Vagina (tissue), 2 donors: Measurements from ENCODE around the gene SLA2. TPM values are rescaled to one million over a fixed set of nuclear protein-coding genes. Genes with fewer than 3 reads are reported as not detected.

Experiments used
- DNase-seq, 2 donors: peaks; one replicate each; pipeline ENCODE4 v3.0.0-alpha.2; 2017; ENCODE audit errors: extremely low spot score in 2 of 2
- H3K27ac ChIP-seq: fragments of 200-600 bp; sonication (generic); one replicate; pipeline ENCODE4 v1.5.1; 2019
- H3K27me3 ChIP-seq: fragments of 200-600 bp; sonication (generic); one replicate; pipeline ENCODE4 v1.5.1; 2019
- H3K36me3 ChIP-seq, 2 donors: fragments of 200-600 bp; sonication (generic); one replicate each; pipeline ENCODE4 v1.5.1; 2017 to 2019
- H3K4me1 ChIP-seq: fragments of 200-600 bp; sonication (generic); one replicate; pipeline ENCODE4 v1.5.1; 2019
- H3K4me3 ChIP-seq, 2 donors: fragments of 200-600 bp; sonication (generic); 1 replicate in 1 of 2; 2 replicates in 1 of 2; pipeline ENCODE4 v1.5.1; 2016 to 2019
- H3K9me3 ChIP-seq: fragments of 200-600 bp; sonication (generic); one replicate; pipeline ENCODE4 v1.5.1; 2019
- POLR2A ChIP-seq, 2 donors: fragments of 450-650 bp; IDR thresholded peaks; one replicate each; pipeline ENCODE4 v1.6.1; 2017; ENCODE audit warnings: antibody characterized with exemption in 2 of 2, mild to moderate bottlenecking in 2 of 2, moderate library complexity in 2 of 2
- POLR2AphosphoS5 ChIP-seq, 2 donors: sonication (generic); formaldehyde crosslinking; IDR thresholded peaks; one replicate each; pipeline ENCODE4 v1.9.0; 2017; ENCODE audit warnings: antibody characterized with exemption in 2 of 2, mild to moderate bottlenecking in 2 of 2, low read depth in 1 of 2; ENCODE audit not compliant: insufficient read depth in 1 of 2
- intact Hi-C: fragments of 100-400 bp; cut with DNase I; formaldehyde crosslinking; loops from one replicate; pipeline ENCODE4 v1.15.1; 2023
- total RNA-seq: library from RNA; depleted of rRNA; stranded (reverse); fragments of >200 nt; gene quantifications from one replicate; pipeline ENCODE4 v1.2.3, GENCODE V29; 2016
- TF ChIP-seq, protein P1 (sequence below), 3 experiments: fragments of 450-650 bp in 2 of 3; fragments of 200-600 bp in 1 of 3; sonication (generic) in 1 of 3; IDR thresholded peaks; one replicate each; pipeline ENCODE4 v1.5.1; 2017 to 2019; ENCODE audit warnings: antibody characterized with exemption in 3 of 3, mild to moderate bottlenecking in 2 of 3, moderate library complexity in 2 of 3

SLA2 gene
- total RNA-seq, 1 donor from 2014 or later: 3.7 TPM

GRCh38 chr20:36629719-36630681 lies 16.0 kb downstream of the SLA2 start:
- no peaks in the 10 kb centered on the region for H3K4me1 ChIP-seq
- H3K27me3 ChIP-seq: no peaks in the 10 kb centered on the region
- no peaks in the 10 kb centered on the region for H3K36me3 ChIP-seq
- H3K4me3 ChIP-seq: no peak overlapping the region
- no peak for DNase-seq
- H3K27ac ChIP-seq: no peak overlapping the region
- no peak for TF ChIP-seq POLR2A (IDR thresholded peaks at IDR 0.05)
- TF ChIP-seq POLR2AphosphoS5 (IDR thresholded peaks at IDR 0.05; ENCODE audit: insufficient read depth in 1 of 2, low read depth in 1 of 2): no peak
- TF ChIP-seq, protein P1, sequence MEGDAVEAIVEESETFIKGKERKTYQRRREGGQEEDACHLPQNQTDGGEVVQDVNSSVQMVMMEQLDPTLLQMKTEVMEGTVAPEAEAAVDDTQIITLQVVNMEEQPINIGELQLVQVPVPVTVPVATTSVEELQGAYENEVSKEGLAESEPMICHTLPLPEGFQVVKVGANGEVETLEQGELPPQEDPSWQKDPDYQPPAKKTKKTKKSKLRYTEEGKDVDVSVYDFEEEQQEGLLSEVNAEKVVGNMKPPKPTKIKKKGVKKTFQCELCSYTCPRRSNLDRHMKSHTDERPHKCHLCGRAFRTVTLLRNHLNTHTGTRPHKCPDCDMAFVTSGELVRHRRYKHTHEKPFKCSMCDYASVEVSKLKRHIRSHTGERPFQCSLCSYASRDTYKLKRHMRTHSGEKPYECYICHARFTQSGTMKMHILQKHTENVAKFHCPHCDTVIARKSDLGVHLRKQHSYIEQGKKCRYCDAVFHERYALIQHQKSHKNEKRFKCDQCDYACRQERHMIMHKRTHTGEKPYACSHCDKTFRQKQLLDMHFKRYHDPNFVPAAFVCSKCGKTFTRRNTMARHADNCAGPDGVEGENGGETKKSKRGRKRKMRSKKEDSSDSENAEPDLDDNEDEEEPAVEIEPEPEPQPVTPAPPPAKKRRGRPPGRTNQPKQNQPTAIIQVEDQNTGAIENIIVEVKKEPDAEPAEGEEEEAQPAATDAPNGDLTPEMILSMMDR (IDR thresholded peaks at IDR 0.05): no peak
- no peaks in the 10 kb centered on the region for H3K9me3 ChIP-seq
- intact Hi-C loops: no loop called here

DNA sequence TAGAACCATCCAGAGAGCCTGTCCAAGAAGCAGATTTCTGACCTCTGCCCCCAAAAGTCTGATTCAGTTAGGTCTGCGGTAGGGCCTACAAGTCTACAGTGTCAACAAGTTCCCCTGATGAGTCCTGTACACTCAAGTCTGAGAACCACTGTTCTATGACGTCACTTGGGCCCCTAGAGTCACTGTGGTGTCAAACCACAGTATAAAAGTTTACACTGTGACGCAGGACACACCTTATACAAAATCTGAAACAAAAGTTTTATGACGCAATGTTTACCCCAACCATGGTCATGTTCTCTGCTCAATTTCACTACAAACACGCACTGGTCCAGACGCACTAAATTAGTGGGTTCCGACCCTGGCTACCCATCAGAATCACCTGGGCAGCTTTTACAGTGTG lies 17.9 kb downstream of the SLA2 start:
- H3K36me3 ChIP-seq: no peaks in the 10 kb centered on the region
- no peak overlapping the region for H3K4me3 ChIP-seq
- TF ChIP-seq, protein P1 (IDR thresholded peaks at IDR 0.05): no peak
- no peak for TF ChIP-seq POLR2AphosphoS5 (IDR thresholded peaks at IDR 0.05; ENCODE audit: insufficient read depth in 1 of 2, low read depth in 1 of 2)
- no peak for TF ChIP-seq POLR2A (IDR thresholded peaks at IDR 0.05)
- no peaks in the 10 kb centered on the region for H3K9me3 ChIP-seq
- no peaks in the 10 kb centered on the region for H3K27me3 ChIP-seq
- no peak for DNase-seq
- no peaks in the 10 kb centered on the region for H3K4me1 ChIP-seq
- intact Hi-C loops: no loop called here
- H3K27ac ChIP-seq: no peak overlapping the region

DNA sequence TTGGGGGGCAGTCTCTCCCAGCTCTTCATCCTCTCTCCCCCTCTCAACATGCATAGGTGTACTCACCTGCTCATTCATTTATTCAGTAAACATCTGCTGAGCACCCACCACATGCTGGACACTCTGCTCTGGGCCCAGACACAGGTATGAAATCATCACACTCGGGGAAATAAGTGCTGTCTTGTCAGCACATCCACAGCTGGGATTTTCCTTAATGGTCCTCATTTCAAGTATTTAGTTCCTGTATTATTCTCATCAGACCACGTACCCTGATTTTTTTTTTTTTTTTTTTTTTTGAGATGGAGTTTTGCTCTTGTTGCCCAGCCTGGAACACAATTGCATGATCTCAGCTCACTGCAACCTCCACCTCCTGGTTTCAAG lies 21.1 kb downstream of the SLA2 start:
- intact Hi-C loops: no loop called here
- H3K36me3 ChIP-seq: no peaks in the 10 kb centered on the region
- no peak overlapping the region for H3K4me3 ChIP-seq
- H3K27me3 ChIP-seq: no peaks in the 10 kb centered on the region
- H3K27ac ChIP-seq: no peak overlapping the region
- no peak for TF ChIP-seq POLR2AphosphoS5 (IDR thresholded peaks at IDR 0.05; ENCODE audit: insufficient read depth in 1 of 2, low read depth in 1 of 2)
- TF ChIP-seq, protein P1 (IDR thresholded peaks at IDR 0.05): no peak
- TF ChIP-seq POLR2A (IDR thresholded peaks at IDR 0.05): no peak
- H3K4me1 ChIP-seq: no peaks in the 10 kb centered on the region
- no peak for DNase-seq
- no peaks in the 10 kb centered on the region for H3K9me3 ChIP-seq

DNA sequence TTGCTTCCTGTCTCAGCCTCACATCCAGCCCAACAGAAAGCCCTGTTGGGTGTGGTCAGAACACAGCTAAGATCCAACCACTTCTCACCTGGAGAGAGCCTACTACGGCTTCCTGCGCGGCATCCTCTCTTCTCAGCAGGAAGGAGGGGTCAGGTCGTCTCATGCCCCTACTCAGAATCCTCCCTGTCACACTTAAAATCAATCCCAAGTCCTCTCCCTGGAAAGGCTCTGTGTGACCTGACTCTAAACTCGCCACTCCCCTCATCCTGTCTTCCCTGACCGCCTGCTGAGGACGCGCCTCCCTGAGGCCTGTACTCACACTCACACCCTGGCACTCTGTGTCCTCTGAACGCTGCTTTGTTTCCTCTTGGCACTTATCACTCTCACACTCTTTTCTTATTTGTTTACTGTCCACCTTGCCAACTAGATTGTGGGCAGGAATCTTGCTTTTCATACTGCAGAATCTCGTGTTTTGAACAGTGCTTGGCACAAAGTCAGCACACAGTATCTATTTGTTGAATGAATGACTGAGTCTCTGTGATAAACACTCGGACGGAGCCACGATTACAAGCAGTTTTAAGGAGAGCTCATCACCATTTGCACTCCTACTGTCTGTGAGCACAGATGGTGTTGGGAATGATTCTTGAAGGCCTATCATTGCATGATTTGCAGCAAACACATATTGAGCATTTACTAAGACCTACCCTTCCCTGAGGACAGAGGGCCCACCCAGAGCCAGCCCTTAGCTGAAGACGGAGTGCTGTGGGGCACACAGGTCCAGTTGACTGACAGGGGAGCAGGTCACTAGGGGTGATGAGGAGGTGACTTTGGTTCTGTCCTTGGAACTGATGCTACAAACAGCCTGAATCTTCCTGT lies 21.7 kb downstream of the SLA2 start:
- Histone ChIP-seq H3K27me3 (no peaks in the 10 kb centered on the region), H3K27ac (no peak overlapping the region), H3K4me1 (no peaks in the 10 kb centered on the region), H3K36me3 (no peaks in the 10 kb centered on the region), H3K4me3 (no peak overlapping the region), H3K9me3 (no peaks in the 10 kb centered on the region)
- intact Hi-C loops: no loop called here
- TF ChIP-seq POLR2A (IDR thresholded peaks at IDR 0.05) (no peak), POLR2AphosphoS5 (IDR thresholded peaks at IDR 0.05; ENCODE audit: insufficient read depth in 1 of 2, low read depth in 1 of 2) (no peak)
- TF ChIP-seq, protein P1 (IDR thresholded peaks at IDR 0.05): no peak
- DNase-seq: no peak
